HG03095 (cell line): ENCODE results near the gene GFAP.

Experiments used
- ATAC-seq: cut with Tn5 transposase; IDR thresholded peaks from one replicate; pipeline ENCODE4 v1.9.1; 2021; ENCODE audit warnings: moderate library complexity; ENCODE audit not compliant: unreplicated experiment

The GFAP gene

GRCh38 chr17:44867841-44868240 lies 47.5 kb downstream of the GFAP start:
- no peak for ATAC-seq

GRCh38 chr17:44865931-44866330 lies 49.4 kb downstream of the GFAP start:
- no peak for ATAC-seq

DNA sequence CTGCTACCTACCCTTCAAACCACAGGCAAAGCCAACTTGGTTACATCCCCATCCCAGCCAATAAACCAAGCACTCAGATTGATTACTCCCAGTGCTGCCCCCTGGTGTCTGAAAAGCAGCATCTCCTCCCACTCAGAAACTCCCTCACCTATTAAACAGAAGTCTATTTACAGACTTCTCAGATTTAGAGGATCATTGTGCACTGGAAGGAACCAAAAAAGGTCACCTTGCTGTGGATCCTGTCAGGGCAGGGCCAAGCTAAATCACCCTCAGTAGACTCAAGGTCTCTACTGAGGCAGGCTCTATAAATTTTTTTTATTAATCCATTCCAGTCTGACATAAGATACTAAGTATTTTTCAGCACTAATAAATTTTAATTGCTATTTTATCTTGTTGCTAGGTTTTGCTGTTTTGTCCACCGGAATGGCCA lies 50.1 kb downstream of the GFAP start:
- no peak for ATAC-seq

DNA sequence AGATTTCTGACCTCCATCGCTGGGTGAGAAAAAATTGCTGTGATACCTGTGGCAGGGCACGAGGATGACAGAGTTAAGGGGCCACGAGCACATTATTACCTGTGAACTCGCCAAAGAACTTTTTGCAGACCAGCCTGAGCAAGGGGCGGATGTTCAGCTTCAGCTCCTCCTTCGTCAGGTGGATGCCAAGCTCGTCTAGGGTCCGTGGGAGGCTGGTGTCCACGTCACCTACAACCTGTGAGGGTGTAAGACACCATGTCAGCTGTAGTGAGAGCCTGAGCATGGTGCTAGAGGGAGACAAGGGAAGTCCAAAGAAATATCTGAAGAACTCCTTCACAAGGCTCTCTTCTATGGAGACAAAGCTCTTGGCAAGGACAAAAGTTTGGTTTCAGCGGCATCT lies 50.5 kb downstream of the GFAP start:
- ATAC-seq = no peak

DNA sequence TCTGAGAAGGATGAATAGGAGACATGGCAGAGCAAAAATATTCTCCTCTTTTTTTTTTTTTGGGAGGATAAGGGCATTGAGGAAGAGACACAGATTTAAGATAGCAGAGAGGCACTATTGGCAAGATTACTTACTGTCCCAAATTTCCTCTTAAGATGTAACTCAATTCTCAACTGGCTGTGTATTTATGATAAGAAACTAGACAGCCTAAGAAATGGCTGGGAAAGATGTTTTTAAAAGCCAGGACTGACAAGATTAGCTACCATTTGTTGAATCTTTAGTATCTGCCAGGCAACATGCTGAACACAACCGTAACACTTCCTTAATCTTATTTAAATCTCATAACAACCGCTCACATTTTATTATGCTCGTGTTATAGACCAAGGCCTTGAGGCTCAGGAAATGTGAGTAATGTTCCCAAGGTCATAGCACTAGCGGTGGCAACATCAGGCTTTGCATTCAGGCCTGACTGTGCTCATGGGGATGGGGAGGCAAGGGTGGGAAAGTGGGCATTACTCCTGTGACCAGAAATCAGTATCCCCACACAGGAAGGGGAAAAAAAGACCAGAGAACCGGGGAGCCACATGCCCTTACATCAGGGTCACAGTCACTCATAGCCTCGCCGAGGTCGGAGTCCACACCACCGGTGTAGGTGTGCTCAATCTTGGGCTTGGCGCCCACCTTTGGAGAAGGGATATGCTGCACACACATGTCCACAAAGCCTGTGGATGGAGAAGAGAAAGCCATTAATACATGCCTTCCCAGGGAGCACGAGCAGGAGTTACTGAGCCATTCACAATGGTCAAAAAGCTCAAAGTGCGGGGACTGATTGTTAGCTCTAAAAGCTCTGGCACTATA lies 52.0 kb downstream of the GFAP start:
- ATAC-seq = no peak

GRCh38 chr17:44862278-44862914 lies 52.9 kb downstream of the GFAP start:
- no peak for ATAC-seq

DNA sequence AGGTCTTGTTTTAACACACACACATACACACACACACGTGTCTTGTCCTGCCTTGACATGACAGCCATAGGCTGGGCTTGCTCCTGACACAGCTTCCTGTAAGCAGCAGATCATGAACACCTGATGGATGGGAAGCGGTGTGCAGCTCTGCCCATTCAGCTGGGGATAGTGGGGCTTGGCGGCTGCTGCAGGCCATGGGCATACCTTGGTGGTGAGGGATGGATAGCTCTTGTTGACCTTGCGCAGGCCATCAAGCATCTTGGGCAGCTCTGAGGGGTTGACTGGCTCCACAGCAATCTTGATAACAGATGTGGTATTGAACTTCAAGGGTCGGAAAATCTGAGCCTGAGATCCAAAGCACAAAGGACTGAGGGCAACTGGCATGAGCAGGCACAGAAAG lies 55.6 kb downstream of the GFAP start:
- ATAC-seq = no peak

DNA sequence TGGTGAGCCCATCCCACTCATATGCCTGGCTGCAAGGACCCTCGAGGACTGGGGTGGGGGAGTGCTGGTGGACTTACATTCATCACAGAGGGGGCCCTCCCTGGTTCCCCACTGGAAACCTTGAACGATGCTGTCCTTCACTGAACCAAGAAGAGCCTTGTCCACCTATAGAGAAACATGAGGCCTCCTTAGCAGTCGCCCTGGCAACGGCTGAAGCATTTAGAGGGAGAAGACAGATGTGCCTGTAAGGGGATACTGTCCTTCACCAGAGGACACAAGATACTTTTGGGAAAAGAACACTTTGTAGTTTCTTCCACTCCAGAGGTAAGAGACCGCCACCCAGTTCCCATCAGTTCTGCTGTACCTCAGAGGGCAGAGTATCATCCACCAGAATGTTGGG lies 61.1 kb downstream of the GFAP start:
- ATAC-seq = no peak
